IMR-90 (cell line): ENCODE results near the gene SECTM1. TPM values are rescaled to one million over a fixed set of nuclear protein-coding genes. Genes with fewer than 3 reads are reported as not detected.

ENCODE experiments used
- ATAC-seq: fragments of 200-7000 bp; cut with Tn5 transposase; 2 replicates; pipeline ENCODE4 v1.9.1; 2020; ENCODE audit warnings: low read depth, mild to moderate bottlenecking, moderate library complexity
- BruUV-seq: library from RNA; stranded (reverse); fragments of 400-500 nt; replicated peaks from 2 replicates; lab custom pipeline; 2021; lab: Mats Ljungman, UMichigan
- CTCF ChIA-PET: fragments of 300-600 bp; formaldehyde crosslinking; extraction: SDS; loops from one replicate; lab custom pipeline; 2021; ENCODE audit warnings: antibody characterized with exemption; lab: Yijun Ruan, JAX
- POLR2A ChIA-PET: fragments of 300-600 bp; sonication (Branson Sonifier 250); formaldehyde crosslinking; loops from one replicate; lab custom pipeline; 2022; ENCODE audit warnings: antibody characterized with exemption; ENCODE audit not compliant: unreplicated experiment; lab: Charles Lee
- DNase-seq: peaks from one replicate; pipeline ENCODE4 v3.0.0; 2013
- H2AFZ ChIP-seq: replicated peaks from 2 replicates; pipeline ENCODE3; 2013; ENCODE audit warnings: low read length, mild to moderate bottlenecking; ENCODE audit not compliant: poor library complexity
- H2AK5ac ChIP-seq: 2 replicates; pipeline ENCODE4 v1.6.1; 2013; ENCODE audit warnings: low read depth, low read length, inconsistent platforms
- H2AK9ac ChIP-seq: replicated peaks from 2 replicates; pipeline ENCODE3; 2013; ENCODE audit warnings: mild to moderate bottlenecking, low read depth, low read length, moderate library complexity; ENCODE audit not compliant: poor library complexity
- H2BK120ac ChIP-seq: 2 replicates; pipeline ENCODE4 v1.6.1; 2013; ENCODE audit warnings: low read depth, low read length, inconsistent platforms
- H2BK15ac ChIP-seq: 3 replicates; pipeline ENCODE4 v1.6.1; 2013; ENCODE audit warnings: low read depth, low read length, inconsistent platforms
- H2BK20ac ChIP-seq: 2 replicates; pipeline ENCODE4 v1.6.1; 2013; ENCODE audit warnings: low read depth, mild to moderate bottlenecking, inconsistent platforms, low read length, moderate library complexity
- H2BK5ac ChIP-seq: 2 replicates; pipeline ENCODE4 v1.6.1; 2013; ENCODE audit warnings: mild to moderate bottlenecking, low read depth, low read length, inconsistent platforms; ENCODE audit not compliant: poor library complexity, severe bottlenecking
- H3K14ac ChIP-seq: replicated peaks from 2 replicates; pipeline ENCODE4 v1.6.1; 2013; ENCODE audit warnings: low read depth, low read length, inconsistent platforms
- H3K18ac ChIP-seq: 2 replicates; pipeline ENCODE4 v1.6.1; 2013; ENCODE audit warnings: low read depth, low read length, control low read depth
- H3K23ac ChIP-seq: 2 replicates; pipeline ENCODE4 v1.6.1; 2013; ENCODE audit warnings: low read depth, low read length, inconsistent platforms
- H3K27ac ChIP-seq: 2 replicates; pipeline ENCODE4 v1.5.1; 2013; ENCODE audit warnings: mild to moderate bottlenecking, control low read depth, low read length; ENCODE audit not compliant: insufficient read depth
- H3K27me3 ChIP-seq: 2 replicates; pipeline ENCODE4 v1.6.1; 2013; ENCODE audit warnings: low read length; ENCODE audit not compliant: control insufficient read depth, insufficient read depth
- H3K36me3 ChIP-seq: 2 replicates; pipeline ENCODE4 v1.6.1; 2013; ENCODE audit warnings: low read length, mixed read lengths; ENCODE audit not compliant: control insufficient read depth, insufficient read depth
- H3K4ac ChIP-seq: 2 replicates; pipeline ENCODE4 v1.6.1; 2013; ENCODE audit warnings: low read depth, low read length, inconsistent platforms
- H3K4me1 ChIP-seq: 2 replicates; pipeline ENCODE4 v1.6.1; 2013; ENCODE audit warnings: low read length, mixed read lengths; ENCODE audit not compliant: control insufficient read depth, insufficient read depth
- H3K4me2 ChIP-seq: 2 replicates; pipeline ENCODE4 v1.6.1; 2013; ENCODE audit warnings: low read depth, mild to moderate bottlenecking, control low read depth, low read length, moderate library complexity
- H3K4me3 ChIP-seq: 2 replicates; pipeline ENCODE4 v1.5.1; 2013; ENCODE audit warnings: low read depth, mild to moderate bottlenecking, control low read depth, low read length, moderate library complexity; ENCODE audit not compliant: insufficient read depth
- H3K56ac ChIP-seq: 2 replicates; pipeline ENCODE4 v1.6.1; 2013; ENCODE audit warnings: low read length, inconsistent platforms; ENCODE audit not compliant: insufficient read depth; ENCODE audit errors: extremely low read depth
- H3K79me1 ChIP-seq, 2 experiments: 2 replicates each; pipeline ENCODE4 v1.6.1; 2013; ENCODE audit warnings: low read length in 2 of 2, inconsistent platforms in 1 of 2, low read depth in 1 of 2
- H3K9ac ChIP-seq: 2 replicates; pipeline ENCODE4 v1.6.1; 2013; ENCODE audit warnings: low read depth, low read length, control low read depth
- H3K9me1 ChIP-seq: 2 replicates; pipeline ENCODE4 v1.6.1; 2013; ENCODE audit warnings: low read length, inconsistent platforms; ENCODE audit not compliant: insufficient read depth
- H3K9me3 ChIP-seq: 2 replicates; pipeline ENCODE4 v1.6.1; 2013; ENCODE audit warnings: low read length; ENCODE audit not compliant: control insufficient read depth, insufficient read depth
- H4K20me1 ChIP-seq: 2 replicates; pipeline ENCODE4 v1.6.1; 2013; ENCODE audit warnings: low read length, inconsistent platforms; ENCODE audit not compliant: insufficient read depth
- H4K5ac ChIP-seq: 2 replicates; pipeline ENCODE4 v1.6.1; 2013; ENCODE audit warnings: mild to moderate bottlenecking, low read depth, low read length, control low read depth
- H4K8ac ChIP-seq, 2 experiments: 2 replicates each; pipeline ENCODE4 v1.6.1; 2013; ENCODE audit warnings: low read depth in 2 of 2, low read length in 2 of 2, control low read depth in 1 of 2, inconsistent platforms in 1 of 2
- H4K91ac ChIP-seq: 2 replicates; pipeline ENCODE4 v1.6.1; 2013; ENCODE audit warnings: low read depth, low read length, inconsistent platforms; ENCODE audit not compliant: insufficient read depth
- BHLHE40 ChIP-seq: fragments of 150-350 bp; IDR thresholded peaks from 2 replicates; pipeline ENCODE4 v1.6.1; 2016; ENCODE audit warnings: mild to moderate bottlenecking, low read depth, low read length
- CEBPB ChIP-seq: IDR thresholded peaks from 2 replicates; pipeline ENCODE4 v1.6.1; 2012; ENCODE audit warnings: low read depth, low read length, improper control_type of control experiment
- CHD1 ChIP-seq: IDR thresholded peaks from 2 replicates; pipeline ENCODE4 v1.6.1; 2012; ENCODE audit warnings: low read depth, low read length, improper control_type of control experiment
- FOS ChIP-seq: fragments of 150-350 bp; IDR thresholded peaks from 2 replicates; pipeline ENCODE4 v1.6.1; 2016; ENCODE audit warnings: low read depth, low read length
- MAFK ChIP-seq: IDR thresholded peaks from 2 replicates; pipeline ENCODE4 v1.6.1; 2012; ENCODE audit warnings: low read depth, low read length, improper control_type of control experiment
- MAZ ChIP-seq: IDR thresholded peaks from 2 replicates; pipeline ENCODE4 v1.6.1; 2012; ENCODE audit warnings: low read depth, mild to moderate bottlenecking, low read length, improper control_type of control experiment, moderate library complexity, borderline replicate concordance
- MXI1 ChIP-seq: IDR thresholded peaks from 2 replicates; pipeline ENCODE4 v1.6.1; 2012; ENCODE audit warnings: low read depth, mild to moderate bottlenecking, low read length, moderate library complexity, borderline replicate concordance
- NFE2L2 ChIP-seq: fragments of 150-350 bp; IDR thresholded peaks from 2 replicates; pipeline ENCODE4 v1.6.1; 2016; ENCODE audit warnings: low read depth, mild to moderate bottlenecking, low read length
- POLR2A ChIP-seq: IDR thresholded peaks from 2 replicates; pipeline ENCODE4 v1.6.1; 2012; ENCODE audit warnings: mild to moderate bottlenecking, low read depth, low read length
- RAD21 ChIP-seq: IDR thresholded peaks from 2 replicates; pipeline ENCODE4 v1.6.1; 2012; ENCODE audit warnings: low read length, improper control_type of control experiment
- RCOR1 ChIP-seq: IDR thresholded peaks from 2 replicates; pipeline ENCODE4 v1.6.1; 2012; ENCODE audit warnings: mild to moderate bottlenecking, low read length, improper control_type of control experiment; ENCODE audit not compliant: insufficient replicate concordance
- RFX5 ChIP-seq: IDR thresholded peaks from 2 replicates; pipeline ENCODE4 v1.8.0; 2012; ENCODE audit warnings: low read depth, mild to moderate bottlenecking, low read length, moderate library complexity
- SMC3 ChIP-seq: fragments of 150-350 bp; IDR thresholded peaks from 2 replicates; pipeline ENCODE4 v1.6.1; 2016; ENCODE audit warnings: low read depth, mild to moderate bottlenecking, antibody characterized with exemption, low read length, moderate library complexity
- WGBS, 2 experiments: methylation state at CpG; one replicate each; pipeline versions ENCODE4 v1.1.5 to v1.1.7; 2013; ENCODE audit warnings: missing lambda C conversion rate in 2 of 2; ENCODE audit not compliant: insufficient read length in 1 of 2; ENCODE audit errors: extremely low coverage in 2 of 2; 5-methylcytosine and 5-hydroxymethylcytosine counted together
- dilution Hi-C: fragments of 300-500 bp; cut with HindIII; formaldehyde crosslinking; loops from one replicate; pipeline ENCODE4 v1.14.3; 2018; ENCODE audit warnings: low sequenced_read_pairs; ENCODE audit not compliant: unreplicated experiment
- in situ Hi-C: fragments of 300-500 bp; cut with MboI; formaldehyde crosslinking; loops from 3 replicates; pipeline ENCODE4 v1.14.3; 2019; ENCODE audit warnings: low sequenced_read_pairs, inconsistent platforms, mixed read lengths
- intact Hi-C: fragments of 100-400 bp; cut with micrococcal nuclease; formaldehyde crosslinking; loops from 2 replicates; pipeline ENCODE4 v1.10.0; 2022
- polyA plus RNA-seq, 3 experiments: library from polyadenylated mRNA; depleted of rRNA; stranded (reverse); fragments of >200 nt; gene quantifications; 2 replicates each; pipeline ENCODE4 v1.2.3, GENCODE V29; 2012; ENCODE audit warnings: low replicate concordance in 1 of 3
- total RNA-seq: library from RNA; depleted of rRNA; stranded (reverse); fragments of >200 nt; gene quantifications from 2 replicates; pipeline ENCODE4 v1.2.3, GENCODE V29; 2012
- TF ChIP-seq, protein P1 (sequence below): conservative IDR thresholded peaks from 2 replicates; pipeline ENCODE4 v1.5.1; 2012; ENCODE audit warnings: mild to moderate bottlenecking, low read depth, low read length, improper control_type of control experiment
- TF ChIP-seq, protein P2 (sequence below): fragments of 150-350 bp; IDR thresholded peaks from 2 replicates; pipeline ENCODE4 v1.6.1; 2017; ENCODE audit warnings: mild to moderate bottlenecking, antibody characterized with exemption, low read length, low read depth
- TF ChIP-seq, protein P3 (sequence below): fragments of 150-350 bp; IDR thresholded peaks from 2 replicates; pipeline ENCODE4 v1.6.1; 2016; ENCODE audit warnings: low read depth, mild to moderate bottlenecking, low read length, moderate library complexity, borderline replicate concordance

The SECTM1 gene
- total and polyA plus RNA-seq, 2 of the 4 experiments (the other 2 are of a cell fraction), result 2.3 to 4.4 TPM

DNA sequence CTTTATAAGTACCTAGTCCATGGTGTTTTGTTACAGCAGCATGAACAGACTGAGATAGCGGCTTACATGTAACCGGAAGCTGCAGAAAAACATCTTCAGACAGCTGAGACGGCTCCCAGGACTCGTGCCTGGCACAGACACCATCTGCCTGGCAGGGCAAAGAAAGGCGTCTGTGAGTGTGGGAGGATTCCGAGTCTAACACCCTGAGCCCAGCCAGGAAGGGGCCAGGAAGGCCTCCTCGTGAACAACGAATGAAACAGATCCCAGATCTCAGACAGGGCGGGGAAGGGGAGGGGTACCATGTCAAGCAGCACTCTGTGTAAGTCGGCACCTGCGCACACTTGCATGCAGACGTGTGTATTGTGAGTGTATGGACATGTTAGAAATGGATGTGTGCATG, 55.7 kb downstream of the SECTM1 start:
- H3K56ac ChIP-seq, result no peak overlapping the region
- TF ChIP-seq FOS, result no peak
- TF ChIP-seq RCOR1, result no peak
- TF ChIP-seq, protein P1, sequence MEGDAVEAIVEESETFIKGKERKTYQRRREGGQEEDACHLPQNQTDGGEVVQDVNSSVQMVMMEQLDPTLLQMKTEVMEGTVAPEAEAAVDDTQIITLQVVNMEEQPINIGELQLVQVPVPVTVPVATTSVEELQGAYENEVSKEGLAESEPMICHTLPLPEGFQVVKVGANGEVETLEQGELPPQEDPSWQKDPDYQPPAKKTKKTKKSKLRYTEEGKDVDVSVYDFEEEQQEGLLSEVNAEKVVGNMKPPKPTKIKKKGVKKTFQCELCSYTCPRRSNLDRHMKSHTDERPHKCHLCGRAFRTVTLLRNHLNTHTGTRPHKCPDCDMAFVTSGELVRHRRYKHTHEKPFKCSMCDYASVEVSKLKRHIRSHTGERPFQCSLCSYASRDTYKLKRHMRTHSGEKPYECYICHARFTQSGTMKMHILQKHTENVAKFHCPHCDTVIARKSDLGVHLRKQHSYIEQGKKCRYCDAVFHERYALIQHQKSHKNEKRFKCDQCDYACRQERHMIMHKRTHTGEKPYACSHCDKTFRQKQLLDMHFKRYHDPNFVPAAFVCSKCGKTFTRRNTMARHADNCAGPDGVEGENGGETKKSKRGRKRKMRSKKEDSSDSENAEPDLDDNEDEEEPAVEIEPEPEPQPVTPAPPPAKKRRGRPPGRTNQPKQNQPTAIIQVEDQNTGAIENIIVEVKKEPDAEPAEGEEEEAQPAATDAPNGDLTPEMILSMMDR, result no peak
- no peak for TF ChIP-seq CHD1
- no peak for TF ChIP-seq NFE2L2
- no peak for TF ChIP-seq RFX5
- no peak for TF ChIP-seq MAFK
- TF ChIP-seq MXI1, result no peak
- TF ChIP-seq RAD21, result no peak
- TF ChIP-seq SMC3, result no peak
- TF ChIP-seq, protein P2, sequence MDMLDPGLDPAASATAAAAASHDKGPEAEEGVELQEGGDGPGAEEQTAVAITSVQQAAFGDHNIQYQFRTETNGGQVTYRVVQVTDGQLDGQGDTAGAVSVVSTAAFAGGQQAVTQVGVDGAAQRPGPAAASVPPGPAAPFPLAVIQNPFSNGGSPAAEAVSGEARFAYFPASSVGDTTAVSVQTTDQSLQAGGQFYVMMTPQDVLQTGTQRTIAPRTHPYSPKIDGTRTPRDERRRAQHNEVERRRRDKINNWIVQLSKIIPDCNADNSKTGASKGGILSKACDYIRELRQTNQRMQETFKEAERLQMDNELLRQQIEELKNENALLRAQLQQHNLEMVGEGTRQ, result no peak
- TF ChIP-seq, protein P3, sequence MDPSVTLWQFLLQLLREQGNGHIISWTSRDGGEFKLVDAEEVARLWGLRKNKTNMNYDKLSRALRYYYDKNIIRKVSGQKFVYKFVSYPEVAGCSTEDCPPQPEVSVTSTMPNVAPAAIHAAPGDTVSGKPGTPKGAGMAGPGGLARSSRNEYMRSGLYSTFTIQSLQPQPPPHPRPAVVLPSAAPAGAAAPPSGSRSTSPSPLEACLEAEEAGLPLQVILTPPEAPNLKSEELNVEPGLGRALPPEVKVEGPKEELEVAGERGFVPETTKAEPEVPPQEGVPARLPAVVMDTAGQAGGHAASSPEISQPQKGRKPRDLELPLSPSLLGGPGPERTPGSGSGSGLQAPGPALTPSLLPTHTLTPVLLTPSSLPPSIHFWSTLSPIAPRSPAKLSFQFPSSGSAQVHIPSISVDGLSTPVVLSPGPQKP, result no peak
- no peak for TF ChIP-seq CEBPB
- TF ChIP-seq POLR2A, result no peak
- no peak for TF ChIP-seq MAZ
- no peak for TF ChIP-seq BHLHE40
- ChIA-PET CTCF (no interaction called here), POLR2A (no interaction called here)
- no peak overlapping the region for H4K91ac ChIP-seq
- H2BK20ac ChIP-seq, result no peak overlapping the region
- no peak overlapping the region for H3K27ac ChIP-seq
- no peak overlapping the region for H2AFZ ChIP-seq
- H2AK5ac ChIP-seq, result no peak overlapping the region
- H3K27me3 ChIP-seq, result no peaks in the 10 kb centered on the region
- H3K9me1 ChIP-seq, result peaks cover 15% of the 10 kb centered on the region
- H3K4me2 ChIP-seq, result no peak overlapping the region
- no peaks in the 10 kb centered on the region for H3K9me3 ChIP-seq
- no peaks in the 10 kb centered on the region for H4K20me1 ChIP-seq
- no peak overlapping the region for H2BK120ac ChIP-seq
- H3K36me3 ChIP-seq, result no peaks in the 10 kb centered on the region; the same call in 1 of the 2 replicates
- intact Hi-C loops (no loop called here), dilution Hi-C loops (no loop called here), in situ Hi-C loops (no loop called here)
- H3K14ac ChIP-seq, result no peak overlapping the region
- H3K9ac ChIP-seq, result no peak overlapping the region
- DNase-seq, result no peak
- H3K79me1 ChIP-seq, result peaks cover 2 to 12% of the 10 kb centered on the region in 2 experiments; a peak in 2 of 4 replicates
- no peak overlapping the region for H3K23ac ChIP-seq
- no peak overlapping the region for H2BK5ac ChIP-seq
- 70% methylated on average over 6 of the region's 12 CpGs; no CpG with 5 or more reads in 1 of the 2 experiments for WGBS, 2 experiments
- H4K5ac ChIP-seq, result no peak overlapping the region
- no peak overlapping the region for H4K8ac ChIP-seq
- no peak overlapping the region for H2AK9ac ChIP-seq
- no peak overlapping the region for H3K18ac ChIP-seq
- no peak overlapping the region for H2BK15ac ChIP-seq
- H3K4me1 ChIP-seq, result peaks cover 17% of the 10 kb centered on the region
- no peak overlapping the region for H3K4me3 ChIP-seq
- ATAC-seq, result no peak
- no peak overlapping the region for H3K4ac ChIP-seq
- no TSS peak for BruUV-seq
